Peyer's patch (tissue), 4 donors: ENCODE results near the gene PIK3C2G.

ENCODE experiments used
- POLR2A ChIP-seq, 2 donors: fragments of 450-650 bp; IDR thresholded peaks; one replicate each; pipeline ENCODE4 v1.5.1; 2017; ENCODE audit warnings: antibody characterized with exemption in 2 of 2, mild to moderate bottlenecking in 2 of 2, moderate library complexity in 2 of 2
- TF ChIP-seq, protein P1 (sequence below), 6 experiments: fragments of 450-650 bp in 4 of 6; fragments of 200-600 bp in 2 of 6; sonication (generic) in 1 of 6; IDR thresholded peaks; one replicate each; pipeline ENCODE4 v1.5.1; 2017 to 2019; ENCODE audit warnings: antibody characterized with exemption in 6 of 6, mild to moderate bottlenecking in 3 of 6, moderate library complexity in 1 of 6

GRCh38 chr12:18430425-18431048, 169.2 kb downstream of the PIK3C2G start:
- TF ChIP-seq, protein P1, sequence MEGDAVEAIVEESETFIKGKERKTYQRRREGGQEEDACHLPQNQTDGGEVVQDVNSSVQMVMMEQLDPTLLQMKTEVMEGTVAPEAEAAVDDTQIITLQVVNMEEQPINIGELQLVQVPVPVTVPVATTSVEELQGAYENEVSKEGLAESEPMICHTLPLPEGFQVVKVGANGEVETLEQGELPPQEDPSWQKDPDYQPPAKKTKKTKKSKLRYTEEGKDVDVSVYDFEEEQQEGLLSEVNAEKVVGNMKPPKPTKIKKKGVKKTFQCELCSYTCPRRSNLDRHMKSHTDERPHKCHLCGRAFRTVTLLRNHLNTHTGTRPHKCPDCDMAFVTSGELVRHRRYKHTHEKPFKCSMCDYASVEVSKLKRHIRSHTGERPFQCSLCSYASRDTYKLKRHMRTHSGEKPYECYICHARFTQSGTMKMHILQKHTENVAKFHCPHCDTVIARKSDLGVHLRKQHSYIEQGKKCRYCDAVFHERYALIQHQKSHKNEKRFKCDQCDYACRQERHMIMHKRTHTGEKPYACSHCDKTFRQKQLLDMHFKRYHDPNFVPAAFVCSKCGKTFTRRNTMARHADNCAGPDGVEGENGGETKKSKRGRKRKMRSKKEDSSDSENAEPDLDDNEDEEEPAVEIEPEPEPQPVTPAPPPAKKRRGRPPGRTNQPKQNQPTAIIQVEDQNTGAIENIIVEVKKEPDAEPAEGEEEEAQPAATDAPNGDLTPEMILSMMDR (IDR thresholded peaks at IDR 0.05), result peak in 5 of 6 experiments; percentile 23 to 72 (median 63)
- no peak for TF ChIP-seq POLR2A (IDR thresholded peaks at IDR 0.05)
